Psoas muscle (tissue), 8 donors: ENCODE measurements around the gene ZNF12. TPM values are rescaled to one million over a fixed set of nuclear protein-coding genes. Genes with fewer than 3 reads are reported as not detected.

Experiments used
- ATAC-seq, 4 donors: fragments of 200-7000 bp; cut with Tn5 transposase; one replicate each; pipeline ENCODE4 v1.9.1; 2020; ENCODE audit warnings: moderate library complexity in 3 of 4, mild to moderate bottlenecking in 2 of 4
- DNase-seq, 2 donors: peaks; one replicate each; pipeline ENCODE4 v3.0.0-alpha.2; 2020
- H3K27ac ChIP-seq: fragments of 200-600 bp; one replicate; pipeline ENCODE4 v1.8.0; 2022
- H3K27me3 ChIP-seq, 3 donors: fragments of 200-600 bp in 1 of 3; one replicate each; pipeline versions ENCODE4 v1.6.1 to v1.8.0; 2013 to 2022; ENCODE audit warnings: low read length in 2 of 3, mild to moderate bottlenecking in 2 of 3, moderate library complexity in 1 of 3; ENCODE audit not compliant: insufficient read depth in 3 of 3
- H3K36me3 ChIP-seq, 2 donors: fragments of 200-600 bp in 1 of 2; one replicate each; pipeline versions ENCODE4 v1.6.1 to v1.8.0; 2013 to 2022; ENCODE audit warnings: low read depth in 1 of 2, mild to moderate bottlenecking in 1 of 2, moderate library complexity in 1 of 2; ENCODE audit not compliant: insufficient read depth in 1 of 2
- H3K4me1 ChIP-seq: fragments of 200-600 bp; one replicate; pipeline ENCODE4 v1.8.0; 2022
- H3K4me3 ChIP-seq: fragments of 200-600 bp; one replicate; pipeline ENCODE4 v1.8.0; 2022; ENCODE audit warnings: mild to moderate bottlenecking
- H3K9me3 ChIP-seq: fragments of 200-600 bp; one replicate; pipeline ENCODE4 v1.8.0; 2022
- CTCF ChIP-seq: fragments of 200-600 bp; IDR thresholded peaks from one replicate; pipeline ENCODE4 v1.8.0; 2022; ENCODE audit warnings: antibody characterized with exemption
- WGBS, 3 donors: extraction: QIAGEN DNeasy Blood & Tissue Kit; methylation state at CpG; one replicate each; pipeline versions ENCODE4 v1.1.6 to v1.1.7; 2013; 5-methylcytosine and 5-hydroxymethylcytosine counted together
- intact Hi-C, 2 donors: fragments of 100-400 bp; cut with DNase I; formaldehyde crosslinking; loops; one replicate each; pipeline versions ENCODE4 v1.11.0 to v1.14.2; 2022
- polyA plus RNA-seq, 3 donors: library from polyadenylated mRNA; stranded (reverse); fragments of 200-250 nt; gene quantifications; one replicate each; pipeline ENCODE4 v1.2.3, GENCODE V29; 2013
- total RNA-seq, 4 donors: library from RNA; stranded (reverse); fragmentation: NEBNext Ultra II Directional in 2 of 4; extraction: Animal tissue kit (Norgen Biotek cat#: 25700) in 2 of 4; gene quantifications; one replicate each; pipeline versions ENCODE4 v1.2.1 to v1.2.4, GENCODE V29; 2021 to 2023
- donor health status: healthy with polysubstance abuse.
- donor health status: DM: no; HTN: no; CAD: no; lungs with moderate emphysema.
- donor health status: Bipolar disorder and iron deficiency.
- donor health status: healthy.
- donor health status: DM: yes; HTN: yes; CAD: no.
- donor health status: DM: no; HTN: no; CAD: no.
- donor health status: DM: no; HTN: no; CAD: no.
- donor health status: DM: yes; HTN: yes; CAD: no.

The ZNF12 gene
- total and polyA plus RNA-seq, 7 donors = 5.1 to 13.6 (median 9.4) TPM

- H3K27ac ChIP-seq = no peak overlapping the region
- H3K9me3 ChIP-seq = no peaks in the 10 kb centered on the region
- peaks cover 7 to 66% of the 10 kb centered on the region in 2 donors for H3K36me3 ChIP-seq
- WGBS, 3 donors = 86 to 87% (median 87%) methylated on average over 15 of the region's 15 CpGs
- H3K4me1 ChIP-seq = peaks cover 9% of the 10 kb centered on the region
- intact Hi-C loops = loop anchor here in 1 of 2 donors (10.0 kb wide), 1 partner anchor 83 kb away; no protein-coding TSS in a partner anchor
- no peak for TF ChIP-seq CTCF
- DNase-seq (no peak), ATAC-seq (no peak)
- no peak overlapping the region for H3K4me3 ChIP-seq
- no peaks in the 10 kb centered on the region for H3K27me3 ChIP-seq
Observed at GRCh38 chr7:6641305-6642035, 65.3 kb downstream of the ZNF12 start.

- no peak for TF ChIP-seq CTCF
- Histone ChIP-seq H3K9me3 (no peaks in the 10 kb centered on the region), H3K27me3 (no peaks in the 10 kb centered on the region), H3K4me3 (no peak overlapping the region), H3K27ac (no peak overlapping the region), H3K36me3 (peaks cover 7 to 54% of the 10 kb centered on the region in 2 donors), H3K4me1 (peaks cover 12% of the 10 kb centered on the region)
- peak in 1 of 2 donors; percentile 68 for DNase-seq
- ATAC-seq = peak in 1 of 4 donors; percentile 18
- 62 to 70% (median 64%) methylated on average over 11 of the region's 11 CpGs for WGBS, 3 donors
- intact Hi-C loops = loop anchor here in 1 of 2 donors (10.0 kb wide), 1 partner anchor 85 kb away; no protein-coding TSS in a partner anchor
Observed at GRCh38 chr7:6640246-6640721, 66.5 kb downstream of the ZNF12 start.

- ATAC-seq (no peak), DNase-seq (no peak)
- intact Hi-C loops = loop anchor here (2.0 to 10.0 kb wide), 2 partner anchors 51 to 85 kb away; no protein-coding TSS in a partner anchor
- TF ChIP-seq CTCF = no peak
- peaks cover 12% of the 10 kb centered on the region for H3K4me1 ChIP-seq
- no peak overlapping the region for H3K27ac ChIP-seq
- no peaks in the 10 kb centered on the region for H3K27me3 ChIP-seq
- WGBS, 3 donors = 87 to 92% (median 90%) methylated on average over 11 of the region's 11 CpGs
- peaks cover 7 to 47% of the 10 kb centered on the region in 2 donors for H3K36me3 ChIP-seq
- no peaks in the 10 kb centered on the region for H3K9me3 ChIP-seq
- H3K4me3 ChIP-seq = no peak overlapping the region
Observed at GRCh38 chr7:6639627-6640026, 67.1 kb downstream of the ZNF12 start.

GRCh38 chr7:6639032-6639431, 67.7 kb downstream of the ZNF12 start:
- WGBS, 3 donors = 75 to 88% (median 78%) methylated on average over 4 of the region's 4 CpGs
- H3K27me3 ChIP-seq = no peaks in the 10 kb centered on the region
- no peaks in the 10 kb centered on the region for H3K9me3 ChIP-seq
- DNase-seq (no peak), ATAC-seq (no peak)
- H3K36me3 ChIP-seq = peaks cover 7 to 41% of the 10 kb centered on the region in 2 donors
- H3K4me3 ChIP-seq = peak overlapping the region; percentile 96
- peaks cover 12% of the 10 kb centered on the region for H3K4me1 ChIP-seq
- no peak for TF ChIP-seq CTCF
- intact Hi-C loops = loop anchor here in 1 of 2 donors (2.0 kb wide), 1 partner anchor 50 kb away; no protein-coding TSS in a partner anchor
- H3K27ac ChIP-seq = no peak overlapping the region

Other genes with a start within 250 kb of the ZNF12 start
- gene KDELR2, start 222.8 kb downstream of the ZNF12 start, total RNA-seq = 10 to 100 TPM; 29.6 to 47.9 (median 42.6) TPM
- gene KDELR2, start 222.8 kb downstream of the ZNF12 start, polyA plus RNA-seq = 10 to 100 TPM; 31.9 to 69.7 (median 51.5) TPM
- under 1 TPM in 1 of 4 donors, not detected in 3; 0.06 TPM for gene GRID2IP, start 155.5 kb downstream of the ZNF12 start, total RNA-seq
- under 1 TPM in 2 of 3 donors, not detected in 1; 0.01 to 0.03 TPM for gene GRID2IP, start 155.5 kb downstream of the ZNF12 start, polyA plus RNA-seq
- gene ZDHHC4, start 129.5 kb downstream of the ZNF12 start, total RNA-seq = 10 to 100 TPM; 46.7 to 60.1 (median 56.1) TPM
- 100 to 1,000 TPM in 1 of 3 donors, 10 to 100 TPM in 2; 60.0 to 112 (median 78.1) TPM for gene ZDHHC4, start 129.5 kb downstream of the ZNF12 start, polyA plus RNA-seq
- 10 to 100 TPM; 14.1 to 26.3 (median 21.3) TPM for gene INTS15, start 116.9 kb downstream of the ZNF12 start, total RNA-seq
- 10 to 100 TPM; 20.3 to 46.0 (median 25.6) TPM for gene INTS15, start 116.9 kb downstream of the ZNF12 start, polyA plus RNA-seq
- 10 to 100 TPM in 3 of 4 donors, 1 to 10 TPM in 1; 7.0 to 10.5 (median 10.4) TPM for gene ZNF853, start 91.3 kb downstream of the ZNF12 start, total RNA-seq
- 1 to 10 TPM; 4.4 to 7.8 (median 6.7) TPM for gene ZNF853, start 91.3 kb downstream of the ZNF12 start, polyA plus RNA-seq
- gene ZNF316, start 69.6 kb downstream of the ZNF12 start, total RNA-seq = 10 to 100 TPM; 13.9 to 21.7 (median 19.2) TPM
- gene ZNF316, start 69.6 kb downstream of the ZNF12 start, polyA plus RNA-seq = 10 to 100 TPM in 2 of 3 donors, 1 to 10 TPM in 1; 9.4 to 17.8 (median 12.7) TPM
- under 1 TPM; 0.20 to 0.79 (median 0.59) TPM for gene RSPH10B2, start 47.2 kb upstream of the ZNF12 start, total RNA-seq
- gene RSPH10B2, start 47.2 kb upstream of the ZNF12 start, polyA plus RNA-seq = under 1 TPM in 2 of 3 donors, not detected in 1; 0.13 to 0.27 TPM
- gene CCZ1B, start 119.3 kb upstream of the ZNF12 start, total RNA-seq = 10 to 100 TPM; 19.9 to 28.1 (median 24.1) TPM
- gene CCZ1B, start 119.3 kb upstream of the ZNF12 start, polyA plus RNA-seq = 10 to 100 TPM; 14.5 to 19.2 (median 16.0) TPM